Astrocyte (in vitro differentiated cells and primary cell): Measurements from ENCODE around the gene CDH9. TPM values are rescaled to one million over a fixed set of nuclear protein-coding genes. Genes with fewer than 3 reads are reported as not detected.

Experiments
- DNase-seq: peaks from one replicate; pipeline ENCODE4 v3.0.0-alpha.2; 2010; ENCODE audit warnings: low read depth
- FAIRE-seq: peaks from 2 replicates; lab custom pipeline; 2011; peaks lifted over from hg19 to GRCh38; lab: Jason Lieb, UNC
- H2AFZ ChIP-seq: 2 replicates; pipeline ENCODE4 v1.6.0; 2012; ENCODE audit warnings: low read depth, low read length, inconsistent platforms
- H3K27ac ChIP-seq: 2 replicates; pipeline ENCODE4 v1.5.1; 2011; ENCODE audit warnings: low read depth, low read length, inconsistent platforms
- H3K27me3 ChIP-seq: 2 replicates; pipeline ENCODE4 v1.6.0; 2011; ENCODE audit warnings: low read length, inconsistent platforms; ENCODE audit not compliant: insufficient read depth
- H3K36me3 ChIP-seq: 2 replicates; pipeline ENCODE4 v1.5.1; 2011; ENCODE audit warnings: low read length, inconsistent platforms; ENCODE audit not compliant: insufficient read depth
- H3K4me1 ChIP-seq: 2 replicates; pipeline ENCODE4 v1.5.1; 2011; ENCODE audit warnings: low read length, inconsistent platforms; ENCODE audit not compliant: insufficient read depth
- H3K4me2 ChIP-seq: 2 replicates; pipeline ENCODE4 v1.6.0; 2012; ENCODE audit warnings: low read length, inconsistent platforms
- H3K4me3 ChIP-seq: 2 replicates; pipeline ENCODE4 v1.5.1; 2011; ENCODE audit warnings: low read depth, mild to moderate bottlenecking, low read length, inconsistent platforms; ENCODE audit not compliant: insufficient read depth
- H3K79me2 ChIP-seq: 2 replicates; pipeline ENCODE4 v1.6.0; 2012; ENCODE audit warnings: mild to moderate bottlenecking, low read length, inconsistent platforms; ENCODE audit not compliant: insufficient read depth
- H3K9ac ChIP-seq: 2 replicates; pipeline ENCODE4 v1.6.0; 2012; ENCODE audit warnings: mild to moderate bottlenecking, low read length, inconsistent platforms
- H3K9me3 ChIP-seq: 2 replicates; pipeline ENCODE4 v1.5.1; 2012; ENCODE audit warnings: low read depth, mild to moderate bottlenecking, low read length, inconsistent platforms; ENCODE audit not compliant: insufficient read depth
- H4K20me1 ChIP-seq: 2 replicates; pipeline ENCODE4 v1.6.0; 2012; ENCODE audit warnings: low read length, inconsistent platforms; ENCODE audit not compliant: insufficient read depth
- H3K27ac Mint-ChIP-seq: one replicate; pipeline ENCODE4 v1.8.0; 2021; ENCODE audit warnings: mild to moderate bottlenecking, mixed read lengths; ENCODE audit not compliant: unreplicated experiment
- H3K27me3 Mint-ChIP-seq: one replicate; pipeline ENCODE4 v1.8.0; 2021; ENCODE audit warnings: low read depth, mixed read lengths; ENCODE audit not compliant: unreplicated experiment
- H3K36me3 Mint-ChIP-seq: one replicate; pipeline ENCODE4 v1.8.0; 2021; ENCODE audit warnings: low read depth, mixed read lengths; ENCODE audit not compliant: unreplicated experiment
- H3K4me1 Mint-ChIP-seq: one replicate; pipeline ENCODE4 v1.8.0; 2021; ENCODE audit warnings: low read depth, mixed read lengths; ENCODE audit not compliant: unreplicated experiment
- H3K4me3 Mint-ChIP-seq: one replicate; pipeline ENCODE4 v1.8.0; 2021; ENCODE audit warnings: mild to moderate bottlenecking, moderate library complexity, mixed read lengths; ENCODE audit not compliant: unreplicated experiment
- H3K9me3 Mint-ChIP-seq: one replicate; pipeline ENCODE4 v1.8.0; 2021; ENCODE audit warnings: mild to moderate bottlenecking, mixed read lengths; ENCODE audit not compliant: unreplicated experiment
- CTCF ChIP-seq: IDR thresholded peaks from 2 replicates; pipeline ENCODE4 v1.5.1; 2011; ENCODE audit warnings: low read depth, mild to moderate bottlenecking, inconsistent platforms, low read length, moderate library complexity; ENCODE audit not compliant: insufficient read depth
- EZH2 ChIP-seq: IDR thresholded peaks from 2 replicates; pipeline ENCODE4 v1.6.1; 2012; ENCODE audit warnings: mild to moderate bottlenecking, low read length, inconsistent platforms; ENCODE audit not compliant: insufficient read depth
- total RNA-seq: library from RNA; stranded (reverse); gene quantifications from 2 replicates; pipeline ENCODE4 v1.2.1, GENCODE V29; 2021

Gene CDH9
- total RNA-seq, 1 donor from 2014 or later, result not detected

- peak overlapping the region; percentile 51 for H3K4me2 ChIP-seq
- H3K27me3 Mint-ChIP-seq, result no peaks in the 10 kb centered on the region
- H4K20me1 ChIP-seq, result no peaks in the 10 kb centered on the region
- H3K79me2 ChIP-seq, result no peaks in the 10 kb centered on the region
- no peak overlapping the region for H3K4me3 Mint-ChIP-seq
- H2AFZ ChIP-seq, result no peak overlapping the region
- H3K27ac Mint-ChIP-seq, result peak overlapping the region; percentile 81
- no peak for FAIRE-seq
- H3K4me3 ChIP-seq, result no peak overlapping the region
- H3K36me3 Mint-ChIP-seq, result peaks cover 3% of the 10 kb centered on the region
- no peak overlapping the region for H3K27ac ChIP-seq
- H3K4me1 ChIP-seq, result no peaks in the 10 kb centered on the region
- no peaks in the 10 kb centered on the region for H3K27me3 ChIP-seq
- peaks cover 2% of the 10 kb centered on the region for H3K9me3 Mint-ChIP-seq
- TF ChIP-seq CTCF (no peak), EZH2 (no peak)
- no peaks in the 10 kb centered on the region for H3K9me3 ChIP-seq
- peaks cover 7% of the 10 kb centered on the region for H3K4me1 Mint-ChIP-seq
- peak; percentile 66 for DNase-seq
- H3K9ac ChIP-seq, result no peak overlapping the region
- H3K36me3 ChIP-seq, result no peaks in the 10 kb centered on the region
Observed at GRCh38 chr5:27083449-27084415, 45.3 kb upstream of the CDH9 start.

GRCh38 chr5:27080147-27080546, 41.8 kb upstream of the CDH9 start:
- Mint-ChIP-seq H3K27ac (no peak overlapping the region), H3K4me1 (peaks cover 7% of the 10 kb centered on the region), H3K36me3 (peaks cover 3% of the 10 kb centered on the region), H3K4me3 (no peak overlapping the region), H3K27me3 (no peaks in the 10 kb centered on the region), H3K9me3 (peaks cover 2% of the 10 kb centered on the region)
- FAIRE-seq (no peak), DNase-seq (no peak)
- Histone ChIP-seq H4K20me1 (no peaks in the 10 kb centered on the region), H3K79me2 (no peaks in the 10 kb centered on the region), H3K4me2 (no peak overlapping the region), H3K9ac (no peak overlapping the region), H3K36me3 (no peaks in the 10 kb centered on the region), H3K9me3 (no peaks in the 10 kb centered on the region), H3K27ac (no peak overlapping the region), H3K4me3 (no peak overlapping the region), H2AFZ (no peak overlapping the region), H3K4me1 (no peaks in the 10 kb centered on the region), H3K27me3 (no peaks in the 10 kb centered on the region)
- TF ChIP-seq EZH2, result no peak
- TF ChIP-seq CTCF, result no peak

DNA sequence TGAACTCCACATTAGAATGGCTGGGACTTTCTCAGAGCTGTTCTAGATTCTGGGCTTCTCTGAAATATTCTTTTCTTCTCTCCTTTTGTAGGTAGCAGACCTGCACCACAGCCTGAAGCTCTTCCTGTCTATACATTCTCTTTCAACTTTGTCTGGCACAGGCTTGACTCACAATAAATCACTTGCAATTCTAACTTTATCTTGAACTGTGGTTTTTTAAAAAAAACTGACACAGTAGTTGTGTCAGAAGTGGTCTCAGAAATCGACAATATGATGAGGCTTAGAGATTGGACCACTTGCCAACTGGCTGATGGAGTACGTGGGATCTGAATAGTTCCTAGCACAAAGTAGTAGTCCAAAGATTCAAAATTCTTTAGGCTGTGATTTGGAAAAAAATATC, 24.1 kb upstream of the CDH9 start:
- H3K9me3 Mint-ChIP-seq, result no peaks in the 10 kb centered on the region
- FAIRE-seq, result no peak

More for the DNA sequence above, 24.1 kb upstream of the CDH9 start:
- H3K79me2 ChIP-seq, result no peaks in the 10 kb centered on the region
- H3K27me3 ChIP-seq, result no peaks in the 10 kb centered on the region
- no peak overlapping the region for H3K27ac ChIP-seq
- Mint-ChIP-seq H3K27me3 (no peaks in the 10 kb centered on the region), H3K4me1 (peaks cover 7% of the 10 kb centered on the region), H3K36me3 (no peaks in the 10 kb centered on the region), H3K27ac (no peak overlapping the region), H3K4me3 (no peak overlapping the region)
- H3K4me3 ChIP-seq, result no peak overlapping the region
- no peaks in the 10 kb centered on the region for H3K4me1 ChIP-seq
- no peaks in the 10 kb centered on the region for H3K36me3 ChIP-seq
- no peak overlapping the region for H3K9ac ChIP-seq
- H3K9me3 ChIP-seq, result no peaks in the 10 kb centered on the region
- H2AFZ ChIP-seq, result no peak overlapping the region
- no peak for TF ChIP-seq EZH2
- TF ChIP-seq CTCF, result no peak
- no peaks in the 10 kb centered on the region for H4K20me1 ChIP-seq
- peak; percentile 30 for DNase-seq
- no peak overlapping the region for H3K4me2 ChIP-seq
